Hepatocyte (in vitro differentiated cells): ENCODE data around the gene TMEM117. TPM values are rescaled to one million over a fixed set of nuclear protein-coding genes. Genes with fewer than 3 reads are reported as not detected.

Experiments
- DNase-seq: peaks from one replicate; pipeline ENCODE4 v3.0.0-alpha.2; 2016; ENCODE audit warnings: low spot score
- H2AFZ ChIP-seq: fragments of 200-600 bp; sonication (generic); 2 replicates; pipeline ENCODE4 v1.6.0; 2016; ENCODE audit warnings: antibody characterized with exemption, mild to moderate bottlenecking
- H3K27ac ChIP-seq: fragments of 200-600 bp; sonication (generic); 2 replicates; pipeline ENCODE4 v1.5.1; 2016; ENCODE audit warnings: mild to moderate bottlenecking
- H3K27me3 ChIP-seq: fragments of 200-600 bp; sonication (generic); 2 replicates; pipeline ENCODE4 v1.6.1; 2016
- H3K36me3 ChIP-seq: fragments of 200-600 bp; sonication (generic); replicated peaks from 2 replicates; pipeline ENCODE4 v1.5.1; 2016; ENCODE audit warnings: low read depth; ENCODE audit not compliant: insufficient read depth
- H3K4me1 ChIP-seq: fragments of 200-600 bp; sonication (generic); 2 replicates; pipeline ENCODE4 v1.5.1; 2016; ENCODE audit warnings: mild to moderate bottlenecking, moderate library complexity; ENCODE audit not compliant: insufficient read depth
- H3K4me2 ChIP-seq: fragments of 200-600 bp; sonication (generic); 2 replicates; pipeline ENCODE4 v1.6.0; 2016
- H3K4me3 ChIP-seq: fragments of 200-600 bp; sonication (generic); 2 replicates; pipeline ENCODE4 v1.5.1; 2016; ENCODE audit warnings: mild to moderate bottlenecking
- H3K79me2 ChIP-seq: fragments of 200-600 bp; sonication (generic); 2 replicates; pipeline ENCODE4 v1.6.0; 2017; ENCODE audit warnings: mild to moderate bottlenecking
- H3K9me2 ChIP-seq: fragments of 200-600 bp; sonication (generic); replicated peaks from 2 replicates; pipeline ENCODE4 v1.6.0; 2017; ENCODE audit warnings: mild to moderate bottlenecking; ENCODE audit not compliant: insufficient read depth
- H3K9me3 ChIP-seq: fragments of 200-600 bp; sonication (generic); 2 replicates; pipeline ENCODE4 v1.5.1; 2016; ENCODE audit warnings: low read depth, mild to moderate bottlenecking
- H4K20me1 ChIP-seq: fragments of 200-600 bp; sonication (generic); 2 replicates; pipeline ENCODE4 v1.6.0; 2016; ENCODE audit warnings: mild to moderate bottlenecking; ENCODE audit not compliant: insufficient read depth, poor library complexity, severe bottlenecking
- CTCF ChIP-seq: fragments of 200-600 bp; sonication (generic); IDR thresholded peaks from 2 replicates; pipeline ENCODE4 v1.5.1; 2016; ENCODE audit warnings: antibody characterized with exemption, mild to moderate bottlenecking; ENCODE audit not compliant: poor library complexity
- EZH2 ChIP-seq: fragments of 200-600 bp; sonication (generic); IDR thresholded peaks from 2 replicates; pipeline ENCODE4 v1.6.1; 2016; ENCODE audit warnings: antibody characterized with exemption, mild to moderate bottlenecking, borderline replicate concordance
- EZH2phosphoT487 ChIP-seq: fragments of 200-600 bp; sonication (generic); IDR thresholded peaks from one replicate; pipeline ENCODE4 v1.6.1; 2018; ENCODE audit warnings: antibody characterized with exemption, mild to moderate bottlenecking, low read depth, moderate library complexity; ENCODE audit not compliant: unreplicated experiment, severe bottlenecking
- WGBS: methylation state at CpG from one replicate; pipeline ENCODE4 v1.1.6; 2016; ENCODE audit warnings: low lambda C conversion rate; ENCODE audit errors: missing lambda C conversion rate; 5-methylcytosine and 5-hydroxymethylcytosine counted together
- polyA plus RNA-seq: library from polyadenylated mRNA; unstranded; fragments of >200 nt; fragmentation: Nextera tagmentation; extraction: Ambion mirVana; gene quantifications from 2 replicates; pipeline ENCODE4 v1.2.1, GENCODE V29; 2016
- total RNA-seq: library from RNA; depleted of rRNA; stranded (reverse); fragments of >200 nt; gene quantifications from 2 replicates; pipeline ENCODE4 v1.2.3, GENCODE V29; 2014

TMEM117 gene
- total and polyA plus RNA-seq, 2 experiments from 2014 or later: 12.4 to 47.1 TPM

- WGBS: 89% methylated on average over 2 of the region's 2 CpGs
- H3K79me2 ChIP-seq: no peaks in the 10 kb centered on the region
- no peak overlapping the region for H2AFZ ChIP-seq
- no peaks in the 10 kb centered on the region for H3K36me3 ChIP-seq
- no peaks in the 10 kb centered on the region for H3K4me1 ChIP-seq
- H3K27me3 ChIP-seq: no peaks in the 10 kb centered on the region
- no peaks in the 10 kb centered on the region for H3K9me3 ChIP-seq
- DNase-seq: no peak
- no peaks in the 10 kb centered on the region for H3K9me2 ChIP-seq
- H4K20me1 ChIP-seq: no peaks in the 10 kb centered on the region
- H3K4me3 ChIP-seq: no peak overlapping the region
- no peak overlapping the region for H3K27ac ChIP-seq
- H3K4me2 ChIP-seq: no peak overlapping the region
- no peak for TF ChIP-seq CTCF
- no peak for TF ChIP-seq EZH2phosphoT487
- no peak for TF ChIP-seq EZH2
These were observed 527.1 kb downstream of the TMEM117 start for GRCh38 chr12:44362947-44363346.

- Histone ChIP-seq H3K79me2 (no peaks in the 10 kb centered on the region), H3K27ac (no peak overlapping the region), H4K20me1 (no peaks in the 10 kb centered on the region), H3K9me2 (no peaks in the 10 kb centered on the region), H3K4me2 (peak overlapping the region; percentile 12), H3K4me1 (no peaks in the 10 kb centered on the region), H3K27me3 (no peaks in the 10 kb centered on the region), H3K4me3 (no peak overlapping the region), H2AFZ (no peak overlapping the region), H3K36me3 (no peaks in the 10 kb centered on the region), H3K9me3 (no peaks in the 10 kb centered on the region)
- no peak for DNase-seq
- 71% methylated on average over 1 of the region's 1 CpG for WGBS
- TF ChIP-seq CTCF (no peak), EZH2 (no peak), EZH2phosphoT487 (no peak)
These were observed 531.3 kb downstream of the TMEM117 start for GRCh38 chr12:44367136-44367535.

GRCh38 chr12:44367916-44368315 is 532.0 kb downstream of the TMEM117 start:
- Histone ChIP-seq H3K9me2 (no peaks in the 10 kb centered on the region), H3K4me3 (no peak overlapping the region), H3K79me2 (no peaks in the 10 kb centered on the region), H3K27me3 (no peaks in the 10 kb centered on the region), H3K36me3 (no peaks in the 10 kb centered on the region), H3K9me3 (no peaks in the 10 kb centered on the region), H3K4me2 (peak overlapping the region; percentile 12), H2AFZ (no peak overlapping the region), H4K20me1 (no peaks in the 10 kb centered on the region), H3K4me1 (no peaks in the 10 kb centered on the region), H3K27ac (no peak overlapping the region)
- TF ChIP-seq EZH2phosphoT487 (no peak), CTCF (no peak), EZH2 (no peak)
- no peak for DNase-seq
- 88% methylated on average over 2 of the region's 2 CpGs for WGBS

DNA sequence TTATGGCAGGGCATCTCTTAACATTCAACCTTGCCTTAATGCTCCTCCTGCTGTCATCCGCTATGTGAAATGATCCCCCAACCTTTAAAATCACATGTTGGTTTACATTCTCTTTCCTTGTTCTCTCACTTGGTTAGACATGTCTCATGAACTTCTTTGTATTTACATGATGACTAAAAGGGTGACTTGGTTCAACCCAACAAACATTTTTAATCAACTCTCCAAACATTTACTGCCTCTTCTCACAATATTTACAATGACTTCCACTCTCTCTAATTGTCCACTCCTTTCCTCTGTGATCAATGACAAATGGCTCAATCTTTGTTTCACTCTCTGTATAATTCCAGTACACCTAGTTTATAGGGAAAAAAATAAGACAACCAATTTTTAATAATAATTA is 534.1 kb downstream of the TMEM117 start:
- Histone ChIP-seq H2AFZ (no peak overlapping the region), H4K20me1 (no peaks in the 10 kb centered on the region), H3K36me3 (no peaks in the 10 kb centered on the region), H3K4me3 (no peak overlapping the region), H3K9me2 (no peaks in the 10 kb centered on the region), H3K4me1 (no peaks in the 10 kb centered on the region), H3K4me2 (no peak overlapping the region), H3K9me3 (no peaks in the 10 kb centered on the region), H3K79me2 (no peaks in the 10 kb centered on the region), H3K27ac (no peak overlapping the region), H3K27me3 (no peaks in the 10 kb centered on the region)
- TF ChIP-seq EZH2 (no peak), EZH2phosphoT487 (no peak), CTCF (no peak)
- WGBS: 91% methylated on average over 1 of the region's 1 CpG
- no peak for DNase-seq
